ENCODE measurements around the gene NR2F2. TPM values are rescaled to one million over a fixed set of nuclear protein-coding genes. Genes with fewer than 3 reads are reported as not detected.

NR2F2 gene
- total RNA-seq, 1 experiment from 2014 or later, result 72.1 TPM

GRCh38 chr15:96331945-96332636 is 1.6 kb downstream of the NR2F2 start:
- H3F3A ChIP-seq (ENCODE audit: insufficient read depth, low read depth), result peaks cover 15% of the 10 kb centered on the region; the same call in 1 of the 2 replicates
- H2AFZ ChIP-seq, result peak overlapping the region; percentile 63; the same call in 1 of the 2 replicates
- no peaks in the 10 kb centered on the region for H3K9me3 ChIP-seq (ENCODE audit: insufficient read depth, low read depth)
- no peak for DNase-seq
- CTCF ChIA-PET, result interaction anchor here (0.7 kb wide), 1 partner anchor 1661 kb away, joined by 9 read pairs; no protein-coding TSS in a partner anchor
- H3K9me2 ChIP-seq (ENCODE audit: insufficient read depth), result no peaks in the 10 kb centered on the region
- peaks cover 32% of the 10 kb centered on the region for H4K20me1 ChIP-seq (ENCODE audit: insufficient read depth)
- H3K36me3 ChIP-seq (ENCODE audit: low read depth), result peaks cover 24% of the 10 kb centered on the region
- peak overlapping the region; percentile 80 for H3K27ac ChIP-seq
- TF ChIP-seq, protein P1, sequence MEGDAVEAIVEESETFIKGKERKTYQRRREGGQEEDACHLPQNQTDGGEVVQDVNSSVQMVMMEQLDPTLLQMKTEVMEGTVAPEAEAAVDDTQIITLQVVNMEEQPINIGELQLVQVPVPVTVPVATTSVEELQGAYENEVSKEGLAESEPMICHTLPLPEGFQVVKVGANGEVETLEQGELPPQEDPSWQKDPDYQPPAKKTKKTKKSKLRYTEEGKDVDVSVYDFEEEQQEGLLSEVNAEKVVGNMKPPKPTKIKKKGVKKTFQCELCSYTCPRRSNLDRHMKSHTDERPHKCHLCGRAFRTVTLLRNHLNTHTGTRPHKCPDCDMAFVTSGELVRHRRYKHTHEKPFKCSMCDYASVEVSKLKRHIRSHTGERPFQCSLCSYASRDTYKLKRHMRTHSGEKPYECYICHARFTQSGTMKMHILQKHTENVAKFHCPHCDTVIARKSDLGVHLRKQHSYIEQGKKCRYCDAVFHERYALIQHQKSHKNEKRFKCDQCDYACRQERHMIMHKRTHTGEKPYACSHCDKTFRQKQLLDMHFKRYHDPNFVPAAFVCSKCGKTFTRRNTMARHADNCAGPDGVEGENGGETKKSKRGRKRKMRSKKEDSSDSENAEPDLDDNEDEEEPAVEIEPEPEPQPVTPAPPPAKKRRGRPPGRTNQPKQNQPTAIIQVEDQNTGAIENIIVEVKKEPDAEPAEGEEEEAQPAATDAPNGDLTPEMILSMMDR (conservative IDR thresholded peaks at IDR 0.05), result no peak
- TF ChIP-seq EZH2 (IDR thresholded peaks at IDR 0.05; ENCODE audit: low read depth), result no peak
- BruUV-seq (replicated peaks), result no TSS peak
- peak overlapping the region; percentile 90 for H3K4me3 ChIP-seq
- H3K27me3 ChIP-seq (ENCODE audit: insufficient read depth, low read depth), result no peaks in the 10 kb centered on the region
- H3K4me2 ChIP-seq, result peak overlapping the region; percentile 94
- H3K79me2 ChIP-seq (ENCODE audit: low read depth), result peaks cover 90% of the 10 kb centered on the region
- H3K4me1 ChIP-seq (replicated peaks; ENCODE audit: insufficient read depth), result peaks cover 51% of the 10 kb centered on the region
- POLR2A ChIA-PET (ENCODE audit: unreplicated experiment), result no interaction called here
- intact Hi-C loops (cut with micrococcal nuclease; ENCODE audit: unreplicated experiment), result no loop called here

GRCh38 chr15:96332637-96333121 is 2.2 kb downstream of the NR2F2 start:
- POLR2A ChIA-PET (ENCODE audit: unreplicated experiment), result no interaction called here

More at GRCh38 chr15:96332637-96333121, 2.2 kb downstream of the NR2F2 start:
- Histone ChIP-seq H3F3A (ENCODE audit: insufficient read depth, low read depth) (peaks cover 15% of the 10 kb centered on the region; the same call in 1 of the 2 replicates), H3K9me2 (ENCODE audit: insufficient read depth) (no peaks in the 10 kb centered on the region), H4K20me1 (ENCODE audit: insufficient read depth) (peaks cover 37% of the 10 kb centered on the region), H3K4me1 (replicated peaks; ENCODE audit: insufficient read depth) (peaks cover 57% of the 10 kb centered on the region), H3K79me2 (ENCODE audit: low read depth) (peaks cover 90% of the 10 kb centered on the region), H3K36me3 (ENCODE audit: low read depth) (peaks cover 30% of the 10 kb centered on the region), H3K9me3 (ENCODE audit: insufficient read depth, low read depth) (no peaks in the 10 kb centered on the region), H3K27ac (peak overlapping the region; percentile 80), H3K4me2 (peak overlapping the region; percentile 94), H3K27me3 (ENCODE audit: insufficient read depth, low read depth) (no peaks in the 10 kb centered on the region), H2AFZ (peak overlapping the region; percentile 61), H3K4me3 (peak overlapping the region; percentile 90)
- BruUV-seq (replicated peaks), result no TSS peak
- CTCF ChIA-PET, result no interaction called here
- intact Hi-C loops (cut with micrococcal nuclease; ENCODE audit: unreplicated experiment), result no loop called here
- no peak for DNase-seq
- TF ChIP-seq, protein P1 (conservative IDR thresholded peaks at IDR 0.05), result no peak
- TF ChIP-seq EZH2 (IDR thresholded peaks at IDR 0.05; ENCODE audit: low read depth), result no peak
